ENCODE data around the gene SLC22A17. TPM values are rescaled to one million over a fixed set of nuclear protein-coding genes. Genes with fewer than 3 reads are reported as not detected.

The SLC22A17 gene
- total and polyA plus RNA-seq, 9 of the 15 experiments (the other 6 are each of a cell fraction or from before 2014, with no cell fraction given), result 0.07 to 0.09 TPM; not detected in 7

GRCh38 chr14:23306412-23307145 is 46.1 kb downstream of the SLC22A17 start, which contains the start of gene BCL2L2 (continued):
- TF ChIP-seq MLLT1 (IDR thresholded peaks at IDR 0.05), result peak in 1 of 2 experiments; percentile 97; a peak in 2 of 4 replicates
- peak in 1 of 2 experiments; percentile 83; a peak in 2 of 4 replicates for TF ChIP-seq TEAD1 (CRISPR knock-in tag; IDR thresholded peaks at IDR 0.05)
- peak in 1 of 3 experiments; percentile 47; a peak in 1 of 6 replicates for TF ChIP-seq ZBTB11 (CRISPR knock-in tag; IDR thresholded peaks at IDR 0.05)
- TF ChIP-seq UBTF (IDR thresholded peaks at IDR 0.05; ENCODE audit: borderline replicate concordance in 1 of 2, low read depth in 2 of 2, low read length in 2 of 2), result peak; percentile 38 to 61; a peak in 1 of 4 replicates
- peak; percentile 88 for TF ChIP-seq FOXK2 (conservative IDR thresholded peaks at IDR 0.05 in 1 of 2, IDR thresholded peaks at IDR 0.05 in 1 of 2; ENCODE audit: low read depth in 2 of 2)
- peak in 1 of 2 experiments; percentile 2; a peak in 1 of 4 replicates for TF ChIP-seq SIX5 (IDR thresholded peaks at IDR 0.05; ENCODE audit: borderline replicate concordance in 1 of 2, insufficient read depth in 1 of 2, low read depth in 1 of 2, low read length in 2 of 2)
- TF ChIP-seq ZBTB26 (CRISPR knock-in tag; IDR thresholded peaks at IDR 0.05), result peak; percentile 44; the same call in 1 of the 2 replicates
- TF ChIP-seq LCOR (CRISPR knock-in tag; IDR thresholded peaks at IDR 0.05), result peak; percentile 71; the same call in 1 of the 2 replicates
- no peak for TF ChIP-seq ZNF140 (CRISPR knock-in tag; IDR thresholded peaks at IDR 0.05)
- TF ChIP-seq RBM14 (IDR thresholded peaks at IDR 0.05; ENCODE audit: borderline replicate concordance, insufficient read depth, low read depth, low read length), result 0 out of 2 replicates have a peak, but pooled peaks have one; percentile 9
- no peak for TF ChIP-seq ZNF551 (CRISPR knock-in tag; IDR thresholded peaks at IDR 0.05)
- TF ChIP-seq KLF13 (tag; IDR thresholded peaks at IDR 0.05; ENCODE audit: borderline replicate concordance, low read depth), result peak; percentile 27; the same call in 1 of the 2 replicates
- peak; percentile 58; the same call in 1 of the 2 replicates for TF ChIP-seq RB1 (IDR thresholded peaks at IDR 0.05; ENCODE audit: low read depth)
- TF ChIP-seq ETV1 (tag; conservative IDR thresholded peaks at IDR 0.05; ENCODE audit: low read depth), result peak; percentile 83
- TF ChIP-seq GABPB1 (CRISPR knock-in tag; IDR thresholded peaks at IDR 0.05), result peak; percentile 76
